Right ventricle myocardium superior (tissue), 1 donor: Measurements from ENCODE around the gene LGALS9. TPM values are rescaled to one million over a fixed set of nuclear protein-coding genes. Genes with fewer than 3 reads are reported as not detected.
"Not testable (repeated sequence)": the region's sequence is repeated elsewhere in the genome, so short reads cannot be mapped to it uniquely, and the experiment has no call there.

Experiments used
- ATAC-seq: fragments of 200-7000 bp; cut with Tn5 transposase; one replicate; pipeline ENCODE4 v1.9.1; 2020; ENCODE audit warnings: mild to moderate bottlenecking; ENCODE audit not compliant: poor library complexity
- DNase-seq: peaks from one replicate; pipeline ENCODE4 v3.0.0-alpha.2; 2020
- intact Hi-C: fragments of 100-400 bp; cut with DNase I; formaldehyde crosslinking; loops from one replicate; pipeline ENCODE4 v1.11.2; 2022
- total RNA-seq: library from RNA; stranded (reverse); fragmentation: NEBNext Ultra II Directional; extraction: Animal tissue kit (Norgen Biotek cat#: 25700); gene quantifications from one replicate; pipeline ENCODE4 v1.2.1, GENCODE V29; 2021
- donor health status: DM: no; HTN: yes; CAD: no; lungs with severe emphysema.

LGALS9 gene
- total RNA-seq, 1 donor from 2014 or later: 17.0 TPM

DNA sequence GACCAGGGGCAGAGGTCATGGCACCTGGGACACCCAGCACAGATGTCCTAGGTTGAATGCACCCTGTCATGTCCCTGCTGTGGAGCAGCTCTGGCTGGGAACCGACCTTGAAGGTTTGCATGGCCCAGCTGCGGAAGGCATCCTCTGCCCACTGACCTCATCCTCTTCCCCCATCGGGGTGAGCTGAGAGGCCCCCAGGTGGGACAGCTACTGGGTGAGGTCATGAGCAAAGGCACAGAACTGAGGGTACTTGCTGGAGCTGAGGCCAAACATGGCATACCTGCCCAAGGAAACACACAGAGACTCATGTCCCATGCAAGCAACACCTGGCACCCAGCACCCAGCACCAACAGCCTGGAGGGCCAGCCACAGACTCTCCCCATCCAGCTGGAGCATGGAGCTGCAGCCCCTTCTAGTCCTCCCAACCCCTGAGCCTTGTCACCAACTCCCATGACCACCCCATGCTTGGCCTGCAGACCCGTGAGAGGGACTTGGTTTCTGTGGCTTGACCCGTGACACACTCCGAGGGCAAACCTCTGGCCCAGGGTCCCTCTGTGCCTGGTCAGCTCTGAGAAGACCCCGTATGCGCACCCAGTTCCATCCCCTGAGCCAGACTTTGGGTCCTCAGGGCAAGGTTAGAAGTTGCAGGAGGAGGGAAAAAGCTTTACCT, 33.1 kb downstream of the LGALS9 start:
- ATAC-seq: no peak
- intact Hi-C loops: no loop called here
- DNase-seq: no peak

DNA sequence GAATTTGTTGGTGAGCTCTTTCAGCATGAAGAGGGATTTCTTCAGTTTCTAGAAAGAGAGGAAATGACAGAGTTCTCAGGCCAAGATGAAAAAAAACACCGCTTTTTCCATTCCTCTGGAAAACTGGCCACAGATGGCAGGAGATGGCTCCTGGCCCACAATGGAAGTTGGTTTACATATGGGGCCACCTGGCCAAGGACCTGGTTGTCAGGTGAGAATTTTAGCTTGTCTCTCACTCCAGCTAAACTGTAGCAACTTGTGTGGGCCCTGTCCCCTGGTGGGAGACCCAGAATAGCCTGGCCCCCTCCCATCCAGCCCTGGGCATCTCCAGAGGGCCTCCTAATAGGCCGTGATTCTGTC, 33.6 kb downstream of the LGALS9 start:
- intact Hi-C loops: no loop called here
- no peak for DNase-seq
- no peak for ATAC-seq

DNA sequence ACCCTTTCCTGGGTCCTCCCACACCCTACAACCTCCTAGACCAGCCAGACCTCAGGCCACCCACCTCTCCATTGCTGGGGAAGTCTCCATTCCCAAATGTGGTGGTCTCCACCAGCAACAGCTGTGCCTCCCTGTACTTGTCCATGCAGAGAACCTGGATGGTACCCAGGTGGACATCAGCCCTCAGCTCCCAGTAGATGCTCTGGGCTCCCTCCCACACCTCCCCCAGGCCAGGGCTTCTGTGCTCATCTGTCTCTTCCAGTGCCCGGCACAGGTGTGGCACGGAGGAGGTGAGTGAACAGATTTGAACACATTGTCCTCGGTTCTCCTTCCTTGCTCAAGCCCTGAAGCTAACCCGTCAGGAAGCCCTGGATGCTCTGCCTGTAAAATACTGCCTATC, 34.6 kb downstream of the LGALS9 start:
- DNase-seq (no peak), ATAC-seq (no peak)
- intact Hi-C loops: no loop called here

DNA sequence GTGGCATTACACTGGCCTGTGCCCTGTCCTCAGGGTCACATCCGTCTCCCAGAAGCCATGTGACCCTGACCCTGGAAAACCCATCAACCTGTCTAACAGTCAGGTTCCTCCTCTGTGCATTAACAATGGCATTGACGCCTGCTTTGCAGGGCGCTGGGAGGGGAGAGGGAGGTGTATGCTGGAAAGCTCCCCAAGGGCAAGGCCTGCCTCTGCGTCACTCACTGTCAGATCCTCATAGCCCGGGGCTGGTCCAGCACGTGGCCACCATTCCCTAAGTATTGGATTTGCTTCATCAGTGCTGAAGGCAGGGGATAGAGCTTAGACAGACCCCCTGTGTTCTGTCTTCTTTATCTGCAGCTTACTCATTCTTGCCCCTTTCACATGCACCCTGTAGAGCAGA, 35.3 kb downstream of the LGALS9 start:
- intact Hi-C loops, ATAC-seq, DNase-seq: not testable (repeated sequence)

DNA sequence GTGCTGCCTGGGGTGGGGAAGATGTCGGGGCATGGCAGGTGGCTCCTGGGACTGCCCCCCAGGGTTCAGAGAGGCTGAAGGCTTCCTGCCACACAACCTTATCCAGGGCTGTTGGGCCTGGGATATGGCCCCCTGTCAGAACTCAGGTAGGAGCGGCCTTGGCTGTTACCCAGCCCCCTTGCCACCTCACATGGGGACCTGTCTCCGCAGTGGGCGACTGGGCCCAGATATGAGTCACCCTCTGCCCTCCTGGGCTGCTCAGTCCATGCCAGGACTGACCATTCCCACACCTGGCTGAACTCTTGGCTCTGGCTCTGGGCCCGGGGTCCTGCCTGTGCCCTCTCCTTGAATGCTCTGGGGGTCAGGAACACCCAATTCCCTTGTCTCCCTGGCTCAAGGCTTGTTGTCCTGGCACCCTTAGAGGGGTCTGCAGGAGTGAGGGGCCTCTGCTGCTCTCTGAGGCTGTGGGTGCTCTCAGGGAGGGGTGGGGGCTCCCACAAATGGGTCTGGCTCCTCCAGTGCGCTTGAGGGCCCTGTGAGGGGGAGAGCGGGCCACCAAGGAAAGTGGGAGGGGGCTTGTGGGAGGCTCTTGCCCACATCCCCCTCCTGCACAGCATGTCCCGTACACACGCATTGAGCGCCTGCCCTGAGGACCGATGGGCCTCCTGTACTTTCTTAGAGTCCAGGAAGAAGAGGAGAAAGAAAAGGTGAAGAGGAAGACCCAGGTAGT, 36.0 kb downstream of the LGALS9 start:
- intact Hi-C loops: no loop called here

DNA sequence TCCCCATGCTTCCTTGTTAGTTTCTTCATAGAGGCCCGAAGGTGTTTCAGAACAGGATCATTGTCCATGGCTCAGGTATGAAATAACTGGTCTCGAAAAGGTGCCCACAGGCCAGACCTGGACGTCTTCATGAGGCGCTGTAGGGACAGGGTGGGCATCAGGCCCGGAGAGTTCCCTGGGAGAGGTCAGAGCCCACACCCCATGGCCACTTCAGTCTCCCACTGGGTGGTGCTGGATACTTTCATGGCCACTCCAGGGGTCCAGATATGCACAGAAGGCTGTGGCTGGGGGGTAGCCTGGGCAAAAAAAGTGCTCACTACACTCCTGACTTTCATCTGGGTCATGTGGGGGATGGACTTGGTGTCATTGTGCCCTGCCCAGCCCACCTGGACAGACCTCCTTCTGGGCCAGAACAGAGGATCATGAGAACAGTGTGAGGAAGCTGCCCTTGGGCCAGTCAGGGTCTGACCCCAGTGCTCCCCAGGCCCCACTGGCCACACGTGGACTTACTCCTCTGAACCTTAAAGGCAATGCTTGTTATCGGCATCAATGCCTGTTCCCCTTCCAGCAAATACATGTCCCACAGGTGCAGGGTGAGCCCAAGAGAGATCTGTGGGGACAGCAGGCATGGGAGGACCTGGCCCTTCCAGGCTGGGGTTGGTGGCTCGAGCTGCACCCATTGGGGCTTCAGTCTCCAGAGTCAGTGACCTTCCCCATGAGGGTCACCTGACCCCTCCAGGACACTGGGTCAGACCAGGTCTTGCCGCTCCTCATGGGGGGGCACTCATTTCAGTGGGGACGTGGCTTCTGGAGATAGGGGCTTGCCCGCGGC, 36.9 kb downstream of the LGALS9 start:
- DNase-seq (no peak), ATAC-seq (no peak)
- intact Hi-C loops: no loop called here

More for the DNA sequence above, 36.0 kb downstream of the LGALS9 start:
- DNase-seq: no peak
- no peak for ATAC-seq

DNA sequence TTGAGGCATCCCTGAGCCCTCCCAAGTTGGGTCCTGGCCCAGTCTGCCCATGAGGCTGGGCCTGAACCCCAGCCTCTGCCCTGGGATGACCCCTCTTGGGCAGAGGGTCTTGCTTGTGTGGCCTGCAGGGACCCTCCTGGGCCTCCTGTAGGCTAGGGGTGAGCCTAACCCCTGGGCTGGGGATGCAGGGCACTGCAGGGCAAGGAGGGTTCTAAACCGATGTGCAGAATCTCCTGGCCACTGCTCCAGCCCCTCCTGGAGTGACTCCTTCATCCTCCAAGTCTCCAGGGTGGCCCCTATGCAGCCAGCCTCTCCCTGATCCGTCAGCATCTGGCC, 37.5 kb downstream of the LGALS9 start:
- ATAC-seq (no peak), DNase-seq (no peak)
- intact Hi-C loops: no loop called here

DNA sequence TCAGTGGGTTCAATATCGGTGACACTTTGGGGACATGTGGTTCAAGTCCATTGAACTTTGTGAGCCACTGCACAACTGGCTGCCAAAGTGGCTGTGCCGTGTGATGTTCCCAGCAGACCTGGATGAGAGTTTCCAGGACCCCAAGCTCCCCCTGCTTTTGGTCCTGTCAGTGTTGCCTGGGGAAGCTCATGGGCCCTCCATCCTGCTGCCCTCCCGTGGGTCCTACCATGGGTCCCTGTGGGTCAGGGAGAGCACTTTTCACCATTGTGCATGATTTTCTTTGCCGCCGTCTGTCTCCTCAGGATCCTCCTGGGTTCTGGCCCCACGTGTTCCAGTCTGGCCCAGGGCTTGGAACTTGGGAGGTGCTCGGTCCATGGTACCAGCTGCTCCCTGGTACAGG, 38.1 kb downstream of the LGALS9 start:
- DNase-seq: no peak
- ATAC-seq: no peak
- intact Hi-C loops: no loop called here

DNA sequence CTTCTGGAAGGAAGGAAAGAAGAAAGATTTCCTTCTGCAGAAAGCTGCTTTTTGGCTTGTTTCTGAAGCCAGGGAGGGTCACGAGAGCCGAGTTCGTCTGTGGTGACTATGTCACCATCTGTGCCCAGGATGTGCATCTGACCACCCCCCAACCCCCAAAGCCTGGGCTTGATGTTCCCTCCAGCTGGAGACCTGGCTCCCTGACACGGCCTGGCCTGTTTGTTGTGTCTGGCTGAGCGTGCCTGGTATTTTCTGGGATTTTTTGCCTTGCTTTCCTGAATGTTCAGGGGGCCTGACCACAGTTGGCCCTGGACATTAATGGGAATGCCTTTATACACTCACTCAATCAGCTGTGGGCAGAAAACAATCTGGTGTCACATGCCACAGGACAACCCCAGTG, 38.9 kb downstream of the LGALS9 start:
- no peak for DNase-seq
- intact Hi-C loops: no loop called here

DNA sequence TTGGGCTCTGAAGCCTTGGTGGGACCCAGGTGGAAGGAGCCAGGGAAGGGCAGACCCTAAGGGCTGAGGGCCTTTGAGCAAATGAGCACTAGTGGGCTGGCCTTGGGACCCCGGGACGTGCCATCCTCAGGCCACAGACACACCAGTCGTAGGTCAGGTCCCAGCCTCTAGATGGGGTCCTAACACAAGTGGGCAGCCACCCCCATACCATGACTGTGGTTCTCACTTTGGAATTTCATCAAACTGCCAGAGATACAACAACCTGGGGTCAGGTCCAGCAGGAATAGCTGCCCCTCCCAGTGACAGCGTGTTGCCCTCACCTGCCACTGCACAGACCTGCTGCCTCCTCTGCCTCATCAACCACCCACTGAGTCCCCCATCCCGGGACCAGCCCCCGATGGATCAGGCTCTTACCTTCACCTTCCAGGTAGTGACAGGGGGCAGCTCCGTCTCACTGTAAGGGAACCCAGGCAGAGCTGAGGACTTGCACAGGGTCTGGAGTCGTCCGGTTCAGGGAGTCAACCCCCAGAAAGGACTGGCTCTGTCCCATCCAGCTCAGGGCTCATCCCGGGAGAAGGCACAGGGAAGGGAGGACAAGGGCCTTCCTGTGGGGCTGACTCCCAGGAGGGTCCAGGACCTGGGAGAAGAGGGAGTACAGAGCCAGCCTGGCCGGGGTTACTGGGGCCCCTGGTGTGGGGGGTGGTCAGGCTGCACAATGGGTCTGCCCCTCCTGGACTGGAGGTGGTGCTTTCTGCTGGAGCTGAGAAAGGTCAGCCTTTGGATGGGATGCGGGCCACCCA, 40.0 kb downstream of the LGALS9 start:
- DNase-seq (no peak), ATAC-seq (no peak)

More for the DNA sequence above, 38.9 kb downstream of the LGALS9 start:
- ATAC-seq: no peak

DNA sequence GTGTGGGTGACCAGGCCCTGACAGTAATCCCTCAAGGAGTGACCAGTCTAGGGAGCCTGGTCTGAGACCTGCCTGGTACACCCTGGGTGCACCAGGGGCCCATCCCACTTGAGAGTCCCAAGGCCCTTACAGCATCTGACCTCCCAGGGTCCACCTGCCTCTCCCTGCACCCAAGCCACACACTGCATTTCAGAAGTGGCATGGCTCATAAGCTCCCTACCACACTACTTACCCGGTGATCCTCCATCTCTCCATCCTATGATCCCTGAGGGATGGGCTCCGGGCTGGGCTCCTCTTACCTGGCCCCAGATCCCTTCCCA, 40.6 kb downstream of the LGALS9 start:
- DNase-seq: no peak
- no peak for ATAC-seq
- intact Hi-C loops: no loop called here

More for the DNA sequence above, 40.0 kb downstream of the LGALS9 start:
- intact Hi-C loops: no loop called here

DNA sequence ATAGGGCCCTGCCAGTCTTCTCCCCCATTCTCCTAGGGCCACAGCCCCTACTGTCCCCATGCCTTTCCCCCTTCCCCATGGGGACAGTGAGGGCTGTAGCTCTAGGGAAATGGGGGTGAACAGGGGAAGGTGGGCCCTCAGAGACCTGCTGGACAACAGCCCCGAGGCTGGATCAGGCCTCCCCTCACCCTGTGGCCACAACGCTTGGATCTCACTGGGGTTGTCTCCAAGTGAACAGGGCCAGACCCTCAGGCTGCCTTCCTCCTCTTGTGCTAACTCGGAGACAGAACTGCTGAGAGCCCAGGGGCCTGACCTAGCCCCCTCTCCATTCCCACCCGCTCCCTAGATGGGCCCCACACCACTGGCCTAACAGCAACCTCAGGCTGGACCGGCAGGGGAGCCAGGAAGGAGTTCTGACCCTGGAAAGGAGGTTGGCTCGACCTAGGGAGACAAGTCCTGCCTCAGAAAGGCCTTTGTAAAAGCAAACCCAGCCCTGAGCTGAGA, 41.0 kb downstream of the LGALS9 start:
- DNase-seq, intact Hi-C loops, ATAC-seq: not testable (repeated sequence)

DNA sequence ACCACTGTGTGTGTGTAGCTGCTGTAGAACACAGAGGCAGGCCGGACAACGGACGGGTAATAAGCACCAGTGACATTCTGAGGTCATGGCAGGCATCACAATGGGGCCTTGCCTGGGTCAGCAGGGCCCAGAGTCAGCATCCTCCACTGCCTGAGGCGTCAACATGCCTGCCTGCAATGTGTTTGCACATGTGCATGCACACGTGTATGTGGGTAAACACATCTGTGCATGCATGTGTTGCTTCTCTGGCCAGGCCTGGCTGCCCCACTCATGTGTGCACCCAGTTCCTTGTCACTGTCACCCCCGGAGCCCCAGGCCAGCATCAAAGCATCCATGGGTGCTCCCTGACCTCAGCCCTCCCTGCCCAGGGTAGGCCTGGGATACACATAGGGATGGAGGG, 43.3 kb downstream of the LGALS9 start:
- intact Hi-C loops: no loop called here
- DNase-seq (no peak), ATAC-seq (no peak)

DNA sequence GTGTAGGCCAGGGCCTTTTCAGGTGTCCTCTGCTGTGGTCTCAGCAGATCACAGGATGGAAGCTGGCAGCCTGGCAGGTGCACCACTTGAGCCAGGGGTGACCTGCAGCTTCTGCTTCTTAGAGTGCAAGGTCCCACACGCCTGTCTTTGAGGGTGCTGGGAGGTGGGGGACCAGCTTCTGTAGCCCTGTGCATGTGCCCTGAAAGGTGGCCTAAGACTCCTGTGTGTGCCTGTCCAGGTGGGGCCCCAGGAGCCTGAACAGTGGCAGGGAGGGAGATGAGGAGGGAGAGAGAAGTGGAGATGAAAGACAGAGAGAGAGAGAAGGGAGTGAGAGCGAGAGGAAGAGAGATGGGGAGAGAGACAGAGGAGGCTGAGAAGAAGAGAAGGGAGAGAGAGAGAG, 46.2 kb downstream of the LGALS9 start:
- intact Hi-C loops: no loop called here
- ATAC-seq (no peak), DNase-seq (no peak)

DNA sequence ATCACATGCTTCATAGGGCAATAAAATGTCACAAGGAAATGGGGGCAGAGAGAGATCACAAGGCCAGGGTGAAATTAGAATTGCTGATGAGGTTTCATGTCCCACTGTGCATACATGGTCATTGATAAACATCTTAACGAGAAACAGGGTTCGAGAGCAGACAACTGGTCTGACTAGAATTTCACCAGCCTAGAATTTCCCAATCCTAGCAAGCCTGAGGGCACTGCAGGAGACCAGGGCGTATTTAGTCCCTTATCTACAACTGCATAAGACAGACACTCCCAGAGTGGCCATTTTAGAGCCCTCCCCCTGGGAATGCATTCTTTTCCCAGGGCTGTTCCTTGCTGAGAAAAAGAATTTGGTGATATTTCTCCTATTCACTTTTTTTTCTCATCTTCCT, 55.3 kb downstream of the LGALS9 start:
- intact Hi-C loops, DNase-seq, ATAC-seq: not testable (repeated sequence)

DNA sequence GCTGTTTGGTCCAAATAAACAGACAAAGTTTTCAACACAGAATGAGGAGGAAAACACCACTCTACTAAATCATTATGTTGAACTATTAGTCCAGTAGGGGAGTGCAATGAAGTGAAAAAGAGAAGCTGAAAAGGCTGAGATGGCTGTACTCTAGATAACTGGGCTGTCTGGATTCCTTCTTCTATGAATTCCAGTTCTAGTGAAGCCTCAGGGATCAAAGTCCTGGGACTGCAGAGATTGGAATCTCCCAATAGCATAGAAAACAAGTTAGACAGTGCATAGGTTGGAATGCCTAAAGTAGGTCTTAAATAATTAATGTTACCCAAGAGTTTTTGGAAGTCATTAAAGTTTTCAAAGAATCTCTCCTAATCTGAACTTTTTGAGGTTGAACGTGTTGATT, 59.9 kb downstream of the LGALS9 start:
- intact Hi-C loops: no loop called here
- no peak for DNase-seq
- no peak for ATAC-seq

DNA sequence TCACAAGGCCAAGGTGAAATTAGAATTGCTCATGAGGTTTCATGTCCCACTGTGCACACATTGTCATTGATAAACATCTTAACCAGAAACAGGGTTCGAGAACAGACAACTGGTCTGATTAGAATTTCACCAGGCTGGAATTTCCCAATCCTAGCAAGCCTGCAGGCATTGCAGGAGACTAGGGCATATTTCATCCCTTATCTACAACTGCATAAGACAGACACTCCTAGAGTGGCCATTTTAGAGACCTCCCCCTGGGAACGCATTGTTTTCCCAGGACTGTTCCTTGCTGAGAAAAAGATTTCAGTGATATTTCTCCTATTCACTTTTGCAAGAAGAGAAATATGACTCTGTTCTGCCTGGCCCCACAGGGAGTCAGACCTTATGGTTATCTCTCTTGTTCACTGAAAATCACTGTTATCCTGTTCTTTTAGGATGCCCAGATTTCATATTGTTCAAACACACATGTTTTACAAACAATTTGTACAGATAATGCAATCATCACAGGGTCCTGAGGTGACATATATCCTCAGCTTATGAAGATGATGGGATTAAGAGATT, 64.3 kb downstream of the LGALS9 start:
- DNase-seq, intact Hi-C loops: not testable (repeated sequence)

More for the DNA sequence above, 64.3 kb downstream of the LGALS9 start:
- ATAC-seq: not testable (repeated sequence)
